Inflammatory macrophage (primary cell): ENCODE data around the gene NMRAL1.

Experiments used
- DNase-seq, 2 donors: peaks; one replicate each; pipeline ENCODE4 v3.0.0-alpha.2; 2020 to 2022

Gene NMRAL1

GRCh38 chr16:4465977-4466779 is 8.2 kb downstream of the NMRAL1 start:
- DNase-seq: no peak

DNA sequence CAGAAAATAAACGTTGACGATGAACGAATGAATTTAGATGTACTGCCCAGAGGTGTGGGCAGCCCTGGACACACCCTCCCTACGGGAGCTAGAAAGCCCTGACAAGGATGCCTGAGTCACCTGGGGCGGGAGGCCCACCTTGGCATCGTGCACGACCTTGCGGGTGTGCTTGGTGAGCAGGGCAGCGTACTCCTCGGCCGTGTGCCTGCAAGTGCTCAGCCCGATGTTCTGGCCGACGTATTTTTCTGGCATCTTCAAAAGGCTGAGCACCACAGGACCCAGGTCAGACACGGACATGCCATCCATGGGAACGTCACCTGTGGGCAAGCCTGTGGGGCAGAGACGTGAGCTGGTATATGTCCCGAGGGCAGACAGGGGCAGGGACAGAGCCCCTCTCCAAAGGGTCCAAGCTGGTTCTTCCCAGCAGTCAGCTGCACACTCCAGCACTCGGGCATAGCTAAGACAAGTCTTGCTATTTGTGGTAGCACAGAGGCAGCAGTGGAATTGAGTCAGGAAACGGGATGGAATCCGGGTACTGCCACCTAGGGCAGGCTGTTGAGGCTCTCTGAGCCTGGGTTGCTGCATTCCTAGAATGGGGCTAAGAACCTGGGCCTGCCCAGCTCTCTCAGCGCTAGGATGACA is 10.8 kb downstream of the NMRAL1 start:
- DNase-seq: no peak

DNA sequence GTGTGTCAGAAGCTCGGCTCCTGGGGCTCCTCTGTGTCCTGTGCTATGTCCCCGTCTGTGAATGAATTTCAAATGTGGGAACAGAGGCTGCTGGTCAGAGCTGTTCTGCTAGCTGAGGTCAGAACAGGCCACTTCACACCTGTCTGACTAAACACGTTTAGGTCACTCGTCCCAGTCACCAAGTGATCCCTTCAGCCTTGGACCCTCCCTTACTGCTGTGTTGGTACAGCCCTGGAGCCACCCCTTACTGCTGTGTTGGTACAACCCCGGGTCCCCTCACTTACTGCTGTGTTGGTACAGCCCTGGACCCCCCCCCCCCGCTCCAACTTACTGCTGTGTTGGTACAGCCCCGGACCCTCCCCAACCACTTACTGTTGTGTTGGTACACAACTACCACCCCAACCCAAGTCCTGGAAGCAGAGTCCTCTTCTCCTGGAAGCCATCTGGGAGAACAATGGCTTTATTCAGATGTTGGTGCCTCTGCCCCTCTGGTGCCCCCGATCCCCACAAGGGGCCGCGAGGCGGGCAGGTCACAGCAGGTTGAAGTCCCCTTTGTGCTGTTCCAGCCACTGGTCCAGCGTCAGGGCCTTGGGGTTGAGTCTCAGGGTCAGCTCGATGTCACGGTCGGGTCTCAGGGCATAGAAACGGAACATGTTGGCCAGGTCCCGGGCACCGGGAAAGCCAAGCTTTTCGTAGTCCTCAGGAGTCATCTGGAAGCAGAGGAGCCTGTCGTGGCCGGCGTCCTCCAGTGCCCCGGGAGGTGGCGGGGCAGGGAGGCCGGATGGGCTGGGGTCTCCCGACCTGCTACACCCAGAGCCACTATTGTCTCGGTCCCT is 13.0 kb downstream of the NMRAL1 start:
- DNase-seq: no peak

DNA sequence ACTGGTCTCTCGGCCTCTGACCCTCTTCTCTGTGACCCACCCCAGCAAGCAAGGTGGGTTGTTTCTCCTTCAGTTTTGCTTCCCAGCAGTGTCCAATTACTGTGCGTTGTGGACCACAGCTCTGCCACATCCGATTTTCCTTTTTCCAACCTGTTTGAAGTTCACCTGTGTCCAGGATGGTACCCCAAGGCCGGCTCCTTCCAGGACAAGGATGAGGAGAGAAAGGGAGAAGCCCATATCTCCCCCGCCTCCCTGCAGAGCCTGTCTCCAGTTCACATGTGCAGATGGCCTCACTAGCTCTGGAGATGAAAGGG is 13.5 kb downstream of the NMRAL1 start:
- DNase-seq: no peak

- no peak for DNase-seq
Observed at GRCh38 chr16:4455951-4456350, 18.5 kb downstream of the NMRAL1 start.

DNA sequence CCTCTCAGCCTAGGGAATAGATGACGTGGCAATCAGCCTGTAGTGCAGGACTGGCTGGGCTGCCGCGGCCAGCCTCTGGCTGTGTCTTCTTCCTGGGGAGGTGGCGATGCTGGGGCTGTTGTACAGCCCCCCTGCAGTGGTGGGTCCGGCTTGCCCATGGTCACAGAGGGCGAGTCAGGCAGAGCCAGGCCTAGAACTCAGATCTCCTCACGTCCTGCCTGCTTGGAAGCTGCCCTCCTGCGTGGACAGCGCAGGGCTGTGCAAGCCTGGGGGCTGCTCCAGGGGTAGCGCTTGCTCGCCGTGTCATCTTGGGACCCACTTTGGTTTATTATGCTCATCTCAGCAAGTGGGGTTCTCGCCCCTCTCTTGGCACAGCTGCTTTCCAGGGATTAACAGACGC is 19.3 kb downstream of the NMRAL1 start:
- DNase-seq: no peak

- no peak for DNase-seq
Observed at GRCh38 chr16:4454623-4455022, 19.8 kb downstream of the NMRAL1 start.

DNA sequence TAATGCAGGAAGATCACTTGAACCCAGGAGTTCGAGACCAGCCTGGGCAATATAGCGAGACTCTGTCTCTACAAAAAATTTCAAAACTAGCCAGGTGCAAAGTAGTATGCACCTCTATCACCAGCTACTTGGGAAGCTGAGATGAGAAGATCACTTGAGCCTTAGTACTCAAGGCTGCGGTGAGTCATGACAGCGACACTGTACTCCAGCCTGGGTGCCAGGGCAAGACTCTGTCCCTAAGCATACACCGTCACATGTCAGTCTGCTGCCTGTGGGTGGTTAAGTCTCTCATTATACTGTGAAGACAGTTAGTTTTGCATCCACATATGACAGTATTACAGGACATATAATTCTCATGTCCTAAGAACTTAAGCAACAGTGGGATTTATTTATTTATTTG is 21.8 kb downstream of the NMRAL1 start:
- DNase-seq: peak; percentile 5 to 50

- DNase-seq: no peak
Observed at GRCh38 chr16:4450931-4451519, 23.4 kb downstream of the NMRAL1 start.

DNA sequence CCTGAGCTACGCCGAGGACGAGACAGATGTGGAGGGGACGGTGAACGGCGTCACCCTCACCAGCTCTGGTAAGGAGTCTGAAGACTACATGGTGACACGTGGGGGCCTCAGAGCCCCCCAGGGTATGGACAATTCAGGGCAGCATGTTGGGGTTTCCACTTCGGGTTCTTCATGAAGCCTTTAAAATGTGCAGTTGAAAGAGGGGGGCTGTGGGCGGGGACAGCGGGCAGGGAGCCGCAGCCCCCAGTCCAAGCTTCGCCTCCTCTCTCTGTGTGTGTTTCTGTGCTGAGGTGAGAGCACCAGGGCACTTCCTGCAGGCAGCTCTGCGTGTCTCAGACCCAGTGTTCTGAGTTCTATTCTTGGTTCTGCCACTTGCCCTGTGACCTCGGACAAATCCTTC is 24.0 kb downstream of the NMRAL1 start:
- DNase-seq: no peak

DNA sequence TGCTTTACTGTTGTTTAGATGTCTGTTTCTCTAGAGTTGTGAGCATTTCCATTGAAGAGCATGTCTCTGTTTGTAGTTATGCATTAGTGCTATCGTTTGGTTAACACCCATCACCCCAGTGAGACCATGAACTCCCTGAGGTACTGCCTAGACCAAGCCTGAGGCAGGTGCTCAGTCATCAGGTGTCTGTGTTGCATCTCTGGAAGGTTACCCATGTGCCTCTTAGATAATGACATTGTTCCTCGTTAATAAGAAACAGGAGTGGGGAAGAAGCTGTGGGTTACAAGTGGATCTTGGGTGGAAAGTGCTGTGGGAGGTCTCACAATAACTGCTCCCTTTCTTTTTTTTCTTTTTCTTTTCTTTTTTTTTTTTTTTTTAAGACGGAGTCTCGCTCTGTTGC is 30.4 kb downstream of the NMRAL1 start:
- no peak for DNase-seq

DNA sequence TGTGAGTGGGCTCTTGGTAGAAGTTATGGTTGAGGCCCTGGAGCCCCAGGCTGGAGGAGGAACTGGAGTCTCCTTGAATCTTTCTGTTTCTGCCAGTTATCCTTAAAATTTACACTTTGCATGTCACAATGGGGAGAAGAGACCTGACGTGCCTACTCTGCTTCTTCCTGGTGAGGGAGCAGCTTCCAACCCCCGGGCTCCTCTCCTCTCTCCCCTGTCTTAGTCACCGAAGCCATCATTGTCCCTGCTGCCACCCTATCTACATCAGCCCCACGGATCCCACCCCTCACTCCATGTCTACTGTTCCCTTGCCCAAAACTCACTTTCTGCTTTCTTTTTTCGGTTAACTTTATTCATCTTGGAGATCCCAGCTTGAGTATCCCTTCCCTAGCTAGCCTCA is 31.2 kb downstream of the NMRAL1 start:
- no peak for DNase-seq

- DNase-seq: no peak
Observed at GRCh38 chr16:4442371-4442770, 32.1 kb downstream of the NMRAL1 start.

- DNase-seq: no peak
Observed at GRCh38 chr16:4437366-4437765, 37.1 kb downstream of the NMRAL1 start.

- DNase-seq: no peak
Observed at GRCh38 chr16:4435337-4436067, 38.9 kb downstream of the NMRAL1 start.

- no peak for DNase-seq
Observed at GRCh38 chr16:4433914-4434787, 40.3 kb downstream of the NMRAL1 start.

DNA sequence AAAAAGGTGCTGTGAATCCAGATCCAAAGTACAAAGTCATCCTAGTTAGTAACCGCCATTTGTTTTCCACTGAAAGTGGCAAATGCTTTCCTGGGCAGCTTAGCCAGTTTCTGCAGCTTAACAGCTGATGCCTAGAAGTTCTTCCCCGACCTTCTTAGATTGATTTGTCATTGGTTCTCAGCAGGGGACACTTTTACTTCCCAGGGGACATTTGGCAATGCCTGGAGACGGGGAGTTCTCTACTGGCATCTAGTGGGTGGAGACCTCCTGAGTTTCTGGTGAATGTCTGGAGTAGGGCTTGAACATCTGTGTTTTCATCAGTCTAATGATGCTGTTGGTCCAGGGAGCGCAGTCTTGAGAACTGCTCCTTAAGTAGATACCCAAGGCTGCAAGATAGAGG is 41.2 kb downstream of the NMRAL1 start:
- no peak for DNase-seq

- DNase-seq: no peak
Observed at GRCh38 chr16:4431023-4431422, 43.4 kb downstream of the NMRAL1 start.

DNA sequence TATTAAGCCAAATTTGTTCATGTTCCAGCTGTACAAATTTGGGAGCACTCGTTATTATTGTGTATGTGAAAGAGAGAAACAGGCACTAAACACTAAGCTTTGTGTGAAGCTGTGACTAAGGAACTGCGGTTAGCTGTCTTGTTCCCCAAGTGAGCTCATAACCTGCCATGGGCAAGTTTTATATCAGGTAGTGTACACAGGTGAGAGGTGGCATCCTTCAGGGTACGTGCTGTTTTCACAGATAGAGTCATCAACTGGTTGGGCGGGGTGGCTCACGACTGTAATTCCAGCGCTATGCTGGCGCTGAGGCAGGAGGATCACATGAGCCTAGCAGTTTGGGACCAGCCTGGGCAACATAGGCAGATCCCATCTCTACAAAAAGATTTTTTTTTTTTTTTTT is 45.9 kb downstream of the NMRAL1 start:
- DNase-seq: no peak

DNA sequence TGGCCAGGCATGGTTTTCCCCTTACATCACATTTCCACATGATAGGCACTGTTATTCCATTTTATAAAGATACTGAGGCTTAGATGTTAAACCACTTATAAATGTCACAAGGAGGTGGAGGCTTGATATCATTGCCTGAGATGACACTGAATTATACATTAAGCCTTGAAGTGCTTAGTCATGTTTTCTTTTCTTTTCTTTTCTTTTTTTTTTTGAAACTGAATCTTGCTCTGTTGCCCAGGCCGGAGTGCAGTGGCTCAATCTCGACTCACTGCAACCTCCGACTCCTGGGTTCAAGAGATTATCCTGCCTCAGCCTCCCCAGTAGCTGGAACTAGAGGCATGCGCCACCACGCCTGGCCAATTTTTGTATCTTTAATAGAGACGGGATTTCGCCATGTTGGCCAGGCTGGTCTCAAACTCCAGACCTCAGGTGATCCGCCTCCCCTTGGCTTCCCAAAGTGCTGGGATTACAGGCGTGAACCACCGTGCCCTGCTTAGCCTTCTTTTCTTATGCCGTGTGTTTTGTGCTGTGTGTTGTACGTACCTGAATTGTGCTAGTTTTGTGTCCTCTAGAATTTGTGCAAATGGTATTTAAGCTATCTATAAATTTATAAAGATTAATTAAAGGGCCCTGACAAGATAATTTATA is 47.6 kb downstream of the NMRAL1 start:
- no peak for DNase-seq
